HG02943 (cell line): Measurements from ENCODE around the gene TLX3.

Source experiments
- ATAC-seq: cut with Tn5 transposase; IDR thresholded peaks from one replicate; pipeline ENCODE4 v1.9.1; 2021; ENCODE audit warnings: mild to moderate bottlenecking, low read depth, moderate library complexity; ENCODE audit not compliant: unreplicated experiment

TLX3 gene

DNA sequence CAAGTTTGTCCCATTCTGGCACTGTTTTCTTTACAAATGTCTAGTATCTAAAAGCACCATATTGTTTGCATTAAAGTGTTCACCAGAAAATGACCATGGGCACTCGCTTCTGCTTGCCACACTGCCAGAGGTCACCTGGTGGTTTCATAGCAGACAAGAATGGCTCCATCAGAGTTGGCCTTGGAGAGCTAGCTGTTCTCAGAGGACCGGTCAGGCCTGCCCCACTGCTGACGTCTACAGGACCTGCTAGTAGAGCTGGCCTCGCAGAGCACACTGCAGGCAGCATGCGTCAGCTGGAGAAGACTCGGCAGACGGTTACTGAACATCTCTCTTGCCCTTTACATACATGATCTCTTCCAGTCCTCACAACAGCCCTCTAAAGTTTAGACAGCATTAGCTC lies 8.7 kb upstream of the TLX3 start:
- ATAC-seq: no peak

DNA sequence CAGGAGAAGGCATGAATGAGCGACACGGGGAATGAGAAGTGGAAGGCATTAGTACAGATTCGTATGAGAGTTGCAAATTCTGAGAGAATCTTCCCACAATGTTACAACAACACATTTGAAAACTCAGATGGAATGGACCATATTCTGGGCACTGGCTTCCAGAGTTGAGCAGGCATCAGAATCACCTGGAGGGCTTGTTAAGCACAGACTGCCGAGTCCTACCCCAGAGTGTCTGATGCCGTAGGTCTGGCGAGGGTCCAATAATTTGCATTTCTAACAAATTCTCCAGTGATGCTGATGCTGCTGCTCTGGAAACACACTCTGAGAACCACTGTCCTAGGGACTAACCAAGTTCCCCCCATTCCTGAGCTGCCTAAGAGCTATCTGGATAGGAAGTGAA lies 2.9 kb upstream of the TLX3 start:
- ATAC-seq: no peak

DNA sequence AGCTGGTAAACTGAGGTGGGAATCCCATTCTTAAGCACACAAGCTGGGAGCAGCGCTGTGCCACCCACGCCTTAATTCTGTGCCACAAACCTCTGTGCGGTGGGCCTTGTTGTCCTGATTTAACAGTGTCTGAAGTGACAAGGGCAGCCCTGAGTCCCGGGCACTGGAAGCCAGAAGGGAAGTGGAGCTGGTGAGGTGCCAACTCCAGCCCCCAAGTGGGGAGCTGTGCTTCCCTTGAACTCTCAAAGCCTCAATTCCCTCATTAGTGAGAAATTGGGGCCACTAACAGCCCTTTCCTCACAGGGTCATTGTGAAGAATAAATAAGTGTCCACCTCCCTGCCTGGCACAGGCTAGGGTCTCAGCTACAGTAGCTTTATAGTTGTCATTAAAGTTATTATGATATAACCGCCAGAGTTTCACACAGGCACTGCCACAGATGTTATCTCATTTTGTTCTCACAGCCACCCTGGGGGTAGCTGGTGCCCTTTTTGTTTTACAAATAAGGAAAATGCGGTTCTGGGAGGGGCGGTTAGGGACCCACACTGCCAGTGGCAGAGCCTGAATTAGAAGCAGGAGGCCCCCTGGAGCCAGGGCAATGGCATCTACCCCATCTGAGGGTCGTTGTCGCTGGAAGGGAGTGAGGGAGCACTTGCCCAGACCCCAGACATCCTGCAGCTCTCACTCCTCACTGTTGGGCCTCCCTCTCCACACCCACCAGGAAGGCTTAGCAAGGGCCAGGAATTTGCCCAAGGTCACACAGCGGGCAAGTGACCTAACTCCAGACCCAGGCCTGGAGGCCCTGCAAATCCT lies 2.1 kb upstream of the TLX3 start:
- no peak for ATAC-seq

DNA sequence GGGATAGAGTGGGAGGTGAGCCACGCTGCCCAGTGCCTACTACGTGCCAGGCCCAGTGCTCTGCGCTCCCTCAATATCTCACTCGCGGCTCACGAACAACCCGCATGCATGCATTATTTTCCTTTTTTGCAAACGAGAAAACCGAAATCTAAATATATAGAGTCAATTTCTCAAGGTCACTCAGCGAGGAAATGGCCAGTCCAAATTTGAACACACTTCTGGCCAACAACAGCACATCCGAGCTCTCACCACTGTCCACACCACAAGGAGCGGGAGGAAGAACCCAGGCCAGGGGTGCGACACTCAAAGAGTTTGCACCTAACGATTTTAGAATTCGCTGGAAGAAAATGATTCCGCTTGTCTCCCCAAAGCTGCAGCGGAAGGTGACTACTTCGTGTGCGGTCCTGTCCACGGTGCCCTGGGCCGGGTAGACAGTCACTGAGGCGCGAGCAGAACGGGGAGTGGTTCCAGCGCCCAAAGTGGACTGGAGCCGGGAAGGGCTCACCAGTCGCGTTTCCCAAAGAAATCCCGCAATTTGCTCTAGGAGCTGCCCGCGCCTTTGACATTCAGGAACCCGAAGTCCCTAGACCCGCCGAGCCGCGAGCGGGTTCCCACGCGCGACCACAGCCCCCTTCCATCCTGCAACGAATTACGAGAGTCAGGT lies 1.1 kb upstream of the TLX3 start:
- no peak for ATAC-seq

DNA sequence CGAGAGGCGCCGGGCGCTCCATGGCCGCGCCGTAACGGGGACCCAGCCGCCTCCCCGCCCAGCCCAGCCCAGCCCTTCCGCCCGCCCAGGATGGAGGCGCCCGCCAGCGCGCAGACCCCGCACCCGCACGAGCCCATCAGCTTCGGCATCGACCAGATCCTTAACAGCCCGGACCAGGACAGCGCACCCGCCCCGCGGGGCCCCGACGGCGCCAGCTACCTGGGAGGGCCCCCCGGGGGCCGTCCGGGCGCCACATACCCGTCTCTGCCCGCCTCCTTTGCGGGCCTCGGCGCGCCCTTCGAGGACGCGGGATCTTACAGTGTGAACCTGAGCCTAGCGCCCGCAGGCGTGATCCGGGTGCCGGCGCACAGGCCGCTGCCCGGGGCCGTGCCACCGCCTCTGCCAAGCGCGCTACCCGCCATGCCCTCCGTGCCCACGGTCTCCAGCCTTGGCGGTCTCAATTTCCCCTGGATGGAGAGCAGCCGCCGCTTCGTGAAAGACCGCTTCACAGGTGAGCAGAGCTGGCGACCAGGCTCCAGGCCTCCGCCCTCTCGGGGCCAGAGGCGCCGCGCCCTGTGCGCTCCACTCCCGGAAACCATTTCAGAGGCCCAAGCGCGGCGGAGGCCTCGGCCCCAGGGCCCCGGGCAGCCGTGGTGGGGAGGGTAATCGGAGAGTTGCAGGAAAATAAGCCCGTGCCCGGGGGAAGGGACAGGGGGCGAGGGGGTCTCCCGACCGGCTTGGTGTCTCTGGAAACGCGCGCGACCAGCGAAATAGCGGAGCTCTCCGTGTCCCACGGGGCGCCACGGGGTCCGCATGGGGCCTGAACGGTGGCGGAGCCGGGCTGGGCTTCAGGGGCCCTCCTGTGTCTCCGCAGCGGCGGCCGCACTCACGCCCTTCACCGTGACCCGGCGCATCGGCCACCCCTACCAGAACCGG lies 496 bp downstream of the TLX3 start:
- ATAC-seq: no peak

DNA sequence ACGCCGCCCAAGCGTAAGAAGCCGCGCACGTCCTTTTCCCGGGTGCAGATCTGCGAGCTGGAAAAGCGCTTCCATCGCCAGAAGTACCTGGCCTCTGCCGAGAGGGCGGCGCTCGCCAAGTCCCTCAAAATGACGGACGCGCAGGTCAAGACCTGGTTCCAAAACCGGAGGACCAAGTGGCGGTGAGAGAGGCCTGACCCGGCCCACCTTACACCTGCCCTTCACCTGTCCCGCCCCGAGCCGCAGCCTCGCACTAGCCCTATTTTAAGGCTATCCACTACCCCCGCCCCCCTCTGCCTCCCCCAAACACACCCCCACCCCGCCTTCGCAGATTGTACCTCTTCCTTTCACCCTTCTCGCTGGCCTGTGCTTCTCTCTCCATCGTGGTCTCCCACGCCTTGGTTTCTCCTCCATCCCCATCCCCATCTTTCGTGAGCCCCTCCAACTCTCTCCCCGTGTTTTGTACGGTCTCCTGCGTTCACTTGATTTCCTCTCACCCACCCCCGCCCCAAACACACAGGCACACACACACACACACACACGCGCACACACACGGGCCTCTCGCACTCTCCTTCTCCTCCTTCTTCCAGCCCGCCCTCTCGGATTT lies 1.3 kb downstream of the TLX3 start:
- ATAC-seq: no peak

DNA sequence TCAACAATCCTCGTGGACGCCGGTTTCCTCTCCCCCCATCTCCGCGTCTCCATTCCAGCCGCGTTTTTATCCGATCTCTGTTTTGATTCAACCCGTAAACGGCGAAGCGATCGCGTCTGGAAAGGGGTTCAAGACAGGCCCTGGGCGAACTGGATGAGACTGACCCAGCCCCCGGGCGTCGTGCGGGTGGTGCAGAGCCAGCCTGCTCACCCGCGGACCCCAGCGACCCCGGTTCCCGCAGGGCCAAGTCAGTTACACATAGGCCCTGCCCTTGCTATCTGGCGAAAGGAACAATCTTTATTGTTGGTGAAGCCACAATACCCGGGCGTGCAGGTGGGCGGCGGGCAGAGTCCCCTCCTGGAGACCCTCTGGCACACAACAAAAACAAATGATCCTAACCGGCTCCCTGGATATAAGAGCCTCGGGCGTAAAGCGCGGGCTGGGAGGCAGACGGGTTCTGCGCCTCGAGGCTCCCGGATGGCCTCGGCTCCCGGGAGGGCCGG lies 1.8 kb downstream of the TLX3 start:
- no peak for ATAC-seq

DNA sequence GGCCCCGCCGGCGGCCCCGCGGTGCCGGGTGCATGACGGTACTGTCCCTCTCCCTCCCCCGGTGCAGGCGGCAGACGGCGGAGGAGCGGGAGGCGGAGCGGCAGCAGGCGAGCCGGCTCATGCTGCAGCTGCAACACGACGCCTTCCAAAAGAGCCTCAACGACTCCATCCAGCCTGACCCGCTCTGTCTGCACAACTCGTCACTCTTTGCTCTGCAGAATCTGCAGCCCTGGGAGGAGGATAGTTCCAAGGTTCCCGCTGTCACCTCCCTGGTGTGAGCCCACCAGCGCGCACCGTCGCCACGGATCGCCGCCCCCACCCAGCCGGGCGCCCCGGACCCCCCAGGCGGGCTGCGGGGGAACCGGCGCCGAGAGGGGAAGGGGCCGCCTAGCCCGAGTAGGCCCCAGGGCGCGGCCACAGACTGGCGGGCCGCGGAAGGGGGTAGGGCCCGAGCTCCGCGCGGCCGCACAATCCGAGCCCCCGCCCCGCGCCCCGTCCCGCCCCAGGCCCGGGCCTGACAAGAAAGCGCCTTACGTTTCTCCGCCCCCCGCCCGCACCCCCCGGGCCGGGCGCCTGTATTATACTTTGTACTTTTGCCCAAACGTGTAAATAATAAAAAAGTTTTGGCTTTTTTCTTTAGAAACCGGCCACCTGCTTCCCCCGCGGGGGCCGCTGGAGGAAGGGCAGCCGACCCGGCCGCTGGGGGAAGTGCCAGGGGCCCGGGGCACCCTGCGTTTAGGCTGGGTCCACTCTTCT lies 2.5 kb downstream of the TLX3 start:
- no peak for ATAC-seq

DNA sequence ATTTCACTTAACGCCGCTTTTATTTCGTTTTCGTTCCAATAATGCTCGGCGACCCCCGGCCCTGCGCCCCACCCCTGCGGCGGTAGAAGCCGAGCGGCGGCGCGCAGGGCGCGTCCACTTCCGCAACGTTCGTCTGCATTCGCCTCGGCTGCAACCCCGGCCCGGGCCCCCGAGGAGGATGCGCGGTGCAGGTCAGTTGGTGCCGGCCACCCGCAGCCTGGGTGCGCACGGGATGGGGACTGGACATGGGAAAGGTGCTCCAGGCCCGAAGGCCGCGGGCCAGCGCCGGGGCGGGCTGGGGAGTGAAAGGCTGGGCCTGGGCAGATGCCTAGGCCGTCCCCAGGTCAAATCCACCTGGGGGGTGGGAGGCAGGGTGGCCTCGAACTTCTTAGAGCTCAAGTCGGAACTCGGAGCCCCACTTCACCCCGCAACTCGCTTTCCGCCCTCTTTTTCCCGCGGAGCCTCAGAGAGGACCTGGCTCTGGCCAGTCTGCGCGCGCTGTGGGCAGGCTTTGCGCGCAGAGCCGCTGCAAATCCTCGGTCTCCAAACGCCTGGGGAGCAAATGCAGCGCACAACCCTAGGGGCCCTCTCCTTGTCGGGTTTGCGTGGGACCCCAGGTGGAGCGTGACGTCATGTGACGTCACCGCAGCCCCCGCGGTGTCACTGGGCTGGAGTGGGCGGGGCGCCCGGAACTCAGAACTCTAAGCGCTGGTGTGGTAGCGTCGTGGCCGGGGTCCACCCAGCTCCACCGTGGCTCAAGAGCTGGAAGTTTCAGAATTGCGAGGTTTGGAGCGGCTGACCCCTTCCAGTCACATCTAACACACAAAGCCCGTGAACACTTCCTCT lies 3.3 kb downstream of the TLX3 start:
- no peak for ATAC-seq

DNA sequence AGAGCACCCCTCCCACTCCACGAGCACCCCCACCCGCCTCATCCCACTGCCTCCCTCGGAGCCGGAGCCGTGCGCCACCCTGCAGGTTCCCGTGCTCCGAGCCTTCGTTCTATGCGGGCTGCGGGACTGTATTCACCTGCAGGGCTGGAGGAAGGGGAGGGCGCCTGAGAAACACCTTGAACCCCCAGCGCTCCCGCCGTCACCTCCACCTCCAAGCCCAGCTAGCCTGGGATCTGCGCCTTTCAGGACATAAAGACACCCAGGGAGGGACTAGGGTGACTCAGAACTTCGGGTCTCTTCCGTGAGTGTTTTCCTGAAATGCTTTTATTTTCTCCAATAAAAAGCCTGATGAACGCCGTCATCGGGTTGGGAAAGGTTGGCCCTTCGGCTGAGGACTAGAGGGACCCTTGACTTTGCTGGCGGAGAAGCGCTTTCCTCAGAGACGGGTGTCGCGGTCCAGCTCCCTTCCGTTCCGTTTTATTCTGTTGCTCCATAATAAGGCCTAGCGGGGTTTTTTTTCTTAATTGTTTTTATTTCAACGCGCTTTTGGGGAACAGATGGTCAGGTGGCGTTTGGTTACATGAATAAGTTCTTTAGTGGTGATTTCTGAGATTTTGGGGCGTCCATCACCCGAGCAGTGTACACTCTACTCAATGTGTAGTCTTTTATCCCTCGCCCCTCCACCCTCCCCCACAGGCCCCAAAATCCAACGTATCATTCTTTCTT lies 4.6 kb downstream of the TLX3 start:
- no peak for ATAC-seq

DNA sequence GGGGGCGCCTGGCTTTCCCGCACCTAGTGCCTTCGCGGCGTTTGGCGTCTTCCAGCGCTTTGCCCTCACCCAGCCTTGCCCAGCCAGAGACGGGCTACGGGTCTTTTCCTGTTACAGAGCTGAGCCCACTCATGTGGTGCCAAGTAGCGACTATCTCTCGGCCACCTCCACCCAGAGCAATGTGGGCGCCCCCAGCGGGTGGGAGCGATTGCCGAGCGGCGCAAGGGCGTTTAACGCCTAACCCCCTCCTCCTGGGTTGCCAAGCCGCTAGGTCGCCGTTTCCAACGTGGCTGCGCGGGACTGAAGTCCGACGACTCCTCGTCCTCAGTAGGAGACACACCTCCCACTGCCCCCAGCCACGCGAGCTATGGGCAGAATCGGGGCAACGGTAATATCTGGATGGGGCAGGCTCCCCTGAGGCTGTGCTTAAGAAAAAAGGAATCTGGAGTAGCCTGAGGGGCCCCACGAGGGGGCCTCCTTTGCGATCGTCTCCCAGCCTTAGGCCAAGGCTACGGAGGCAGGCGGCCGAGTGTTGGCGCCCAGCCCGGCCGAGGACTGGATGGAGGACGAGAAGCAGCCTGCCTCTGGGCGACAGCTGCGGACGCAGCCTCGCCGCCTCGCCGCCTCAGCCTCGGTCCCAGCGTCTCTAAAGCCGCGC lies 5.8 kb downstream of the TLX3 start:
- ATAC-seq: no peak

DNA sequence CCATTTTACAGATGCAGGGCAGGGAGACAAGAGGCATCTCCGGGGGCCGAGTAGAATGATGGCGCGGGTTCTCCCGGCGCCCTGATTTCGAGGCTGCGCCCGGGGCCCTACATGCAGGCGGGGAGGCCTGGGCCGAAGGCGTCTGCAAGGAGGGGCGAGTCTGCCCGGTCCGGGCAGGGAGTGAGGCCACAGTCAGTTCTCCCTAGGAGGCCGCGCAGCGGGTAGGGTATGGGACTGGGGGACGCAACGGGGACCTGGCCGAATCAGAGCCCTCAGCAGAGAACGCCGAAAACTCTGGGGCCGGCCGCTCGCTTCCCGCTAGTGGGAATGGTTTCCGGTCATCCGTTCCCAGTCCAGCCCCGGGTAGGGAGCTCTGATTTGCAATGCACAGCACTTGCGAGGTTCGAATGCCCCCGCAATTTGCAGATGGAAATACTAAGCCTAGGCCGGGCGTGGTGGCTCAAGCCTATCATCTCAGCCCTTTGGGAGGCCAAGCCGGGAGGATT lies 6.4 kb downstream of the TLX3 start:
- ATAC-seq: no peak

DNA sequence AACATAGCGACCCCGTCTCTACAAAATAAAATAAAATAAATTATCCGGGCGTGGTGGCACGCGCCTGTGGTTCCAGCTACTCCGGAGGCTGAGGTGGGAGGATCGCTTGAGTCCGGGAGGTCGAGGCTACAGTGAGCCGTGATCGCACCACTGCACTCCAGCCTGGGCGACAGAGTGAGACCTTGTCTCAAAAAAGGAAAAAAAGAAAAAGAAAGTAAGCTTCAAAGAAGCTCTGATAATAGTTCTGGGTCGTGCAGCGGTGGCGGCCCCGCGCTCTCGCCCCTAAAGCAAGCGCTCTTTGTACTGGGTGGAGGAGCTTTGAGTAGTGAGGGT lies 6.8 kb downstream of the TLX3 start:
- ATAC-seq: no peak

DNA sequence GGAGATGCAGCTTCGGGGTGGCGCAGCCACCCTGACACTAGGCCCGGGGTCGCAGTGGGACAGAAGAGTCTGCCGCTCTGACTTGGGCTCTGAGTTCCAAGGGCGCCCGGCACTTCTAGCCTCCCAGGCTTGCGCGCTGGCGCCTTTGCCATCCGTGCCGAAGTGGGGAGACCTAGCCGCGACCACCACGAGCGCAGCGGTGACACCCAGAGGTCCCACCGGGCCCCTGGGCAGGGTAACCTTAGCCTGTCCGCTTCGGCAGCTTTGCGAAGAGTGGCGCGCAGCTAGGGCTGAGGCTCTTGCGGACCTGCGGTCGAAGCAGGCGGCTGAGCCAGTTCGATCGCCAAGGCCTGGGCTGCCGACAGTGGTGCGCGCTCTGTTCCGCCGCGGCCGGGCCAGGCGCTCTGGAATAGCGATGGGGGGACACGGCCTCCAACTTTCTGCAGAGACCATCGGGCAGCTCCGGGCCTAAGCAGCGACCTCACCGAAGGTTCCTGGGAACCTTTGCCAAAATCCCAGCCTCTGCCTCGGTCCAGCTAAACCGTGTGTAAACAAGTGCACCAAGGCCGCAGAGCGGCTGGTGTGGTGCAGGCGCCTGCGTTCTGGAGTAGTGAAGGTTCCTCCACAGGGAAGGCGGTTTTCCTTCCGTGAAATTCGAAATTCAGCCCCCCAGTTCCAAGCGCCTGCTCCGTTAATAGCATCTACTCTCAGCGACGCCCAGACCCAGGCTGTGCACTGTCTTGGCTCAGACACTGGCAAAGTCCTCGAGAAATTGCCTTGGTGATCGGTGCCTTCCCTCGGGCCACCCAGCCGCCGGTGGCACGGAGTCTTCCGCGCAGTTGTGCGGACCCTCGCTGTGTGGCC lies 7.4 kb downstream of the TLX3 start:
- no peak for ATAC-seq

DNA sequence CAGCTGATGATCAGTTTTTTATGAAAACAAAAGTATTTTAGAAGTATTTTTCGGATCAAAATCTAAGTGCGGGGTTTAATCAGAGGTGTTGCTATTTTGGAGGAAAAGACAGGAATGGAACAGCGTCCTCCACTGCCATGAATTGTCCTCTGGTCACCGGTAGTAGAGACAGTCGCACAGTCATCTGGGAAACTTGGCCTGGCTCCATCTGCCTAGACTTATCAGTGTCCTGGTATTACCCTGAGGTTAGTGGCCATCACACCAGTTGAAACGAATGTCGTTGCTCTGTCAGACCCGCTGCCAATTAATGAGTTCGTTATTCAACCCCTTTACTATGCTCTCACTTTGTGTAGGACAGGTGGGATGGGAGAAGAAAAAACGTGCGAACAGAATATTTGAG lies 8.2 kb downstream of the TLX3 start:
- no peak for ATAC-seq

DNA sequence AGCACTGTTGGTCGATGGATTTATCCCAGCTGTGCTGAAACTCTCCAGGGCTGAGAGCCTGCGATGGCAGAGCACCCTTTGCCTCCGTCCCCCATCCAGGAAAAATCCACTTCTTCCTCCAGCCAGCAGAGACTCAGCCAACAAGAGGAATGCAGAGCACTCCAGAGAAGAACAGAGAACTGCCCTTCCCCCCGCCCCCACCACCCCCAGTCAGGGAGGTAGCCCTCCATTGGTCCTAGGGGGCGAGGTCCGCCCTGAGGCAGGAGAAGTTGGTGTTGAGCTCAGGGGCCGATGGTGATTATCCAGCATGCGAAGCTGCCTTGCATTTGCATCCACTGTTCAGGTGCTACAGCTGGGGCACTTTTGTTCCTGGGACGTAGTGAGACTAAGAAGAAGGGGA lies 9.0 kb downstream of the TLX3 start:
- no peak for ATAC-seq

DNA sequence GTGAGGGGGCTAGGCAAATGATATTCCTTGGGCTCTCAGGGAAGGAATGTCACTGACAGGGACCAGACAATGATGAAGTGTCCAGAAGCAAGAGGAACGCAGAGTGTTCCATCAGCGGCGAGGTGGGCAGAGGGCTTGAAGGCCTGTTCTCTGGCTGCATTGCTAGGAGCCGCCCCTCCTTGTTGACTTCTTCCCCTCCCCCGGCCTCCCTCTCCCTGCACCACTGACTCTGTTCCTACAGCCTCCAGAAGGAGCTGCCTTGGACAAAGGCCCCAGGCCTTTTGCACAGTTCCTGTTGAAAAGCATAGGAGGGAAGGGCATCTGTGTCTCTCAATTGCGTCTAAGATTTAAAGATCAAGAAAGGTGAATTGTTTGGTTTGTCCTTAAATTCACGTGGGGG lies 12.4 kb downstream of the TLX3 start:
- no peak for ATAC-seq
